Peyer's patch (tissue), 4 donors: ENCODE measurements around the gene DOCK11.

Experiments used
- POLR2A ChIP-seq, 2 donors: fragments of 450-650 bp; IDR thresholded peaks; one replicate each; pipeline ENCODE4 v1.5.1; 2017; ENCODE audit warnings: antibody characterized with exemption in 2 of 2, mild to moderate bottlenecking in 2 of 2, moderate library complexity in 2 of 2
- TF ChIP-seq, protein P1 (sequence below), 6 experiments: fragments of 450-650 bp in 4 of 6; fragments of 200-600 bp in 2 of 6; sonication (generic) in 1 of 6; IDR thresholded peaks; one replicate each; pipeline ENCODE4 v1.5.1; 2017 to 2019; ENCODE audit warnings: antibody characterized with exemption in 6 of 6, mild to moderate bottlenecking in 3 of 6, moderate library complexity in 1 of 6

DNA sequence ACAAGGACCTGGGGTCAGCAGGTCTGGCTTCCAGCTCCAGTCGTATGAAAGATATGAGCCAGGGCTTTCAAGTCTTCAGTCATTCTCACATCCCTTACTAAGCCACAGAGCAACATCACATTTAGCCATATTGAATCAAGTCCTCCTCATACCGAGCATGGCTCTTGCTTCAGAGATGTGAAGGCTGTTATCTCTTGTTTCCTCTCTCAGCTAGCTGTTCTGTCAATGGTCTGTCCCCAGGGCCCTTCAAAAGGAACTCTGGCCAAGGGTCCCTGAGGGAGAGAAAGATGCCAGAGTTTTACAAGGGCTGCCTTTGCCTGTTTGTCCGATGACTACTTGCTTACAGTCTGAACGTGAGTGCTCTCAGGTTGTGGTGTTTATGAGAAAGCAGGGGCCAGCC lies 30.5 kb downstream of the DOCK11 start:
- TF ChIP-seq, protein P1, sequence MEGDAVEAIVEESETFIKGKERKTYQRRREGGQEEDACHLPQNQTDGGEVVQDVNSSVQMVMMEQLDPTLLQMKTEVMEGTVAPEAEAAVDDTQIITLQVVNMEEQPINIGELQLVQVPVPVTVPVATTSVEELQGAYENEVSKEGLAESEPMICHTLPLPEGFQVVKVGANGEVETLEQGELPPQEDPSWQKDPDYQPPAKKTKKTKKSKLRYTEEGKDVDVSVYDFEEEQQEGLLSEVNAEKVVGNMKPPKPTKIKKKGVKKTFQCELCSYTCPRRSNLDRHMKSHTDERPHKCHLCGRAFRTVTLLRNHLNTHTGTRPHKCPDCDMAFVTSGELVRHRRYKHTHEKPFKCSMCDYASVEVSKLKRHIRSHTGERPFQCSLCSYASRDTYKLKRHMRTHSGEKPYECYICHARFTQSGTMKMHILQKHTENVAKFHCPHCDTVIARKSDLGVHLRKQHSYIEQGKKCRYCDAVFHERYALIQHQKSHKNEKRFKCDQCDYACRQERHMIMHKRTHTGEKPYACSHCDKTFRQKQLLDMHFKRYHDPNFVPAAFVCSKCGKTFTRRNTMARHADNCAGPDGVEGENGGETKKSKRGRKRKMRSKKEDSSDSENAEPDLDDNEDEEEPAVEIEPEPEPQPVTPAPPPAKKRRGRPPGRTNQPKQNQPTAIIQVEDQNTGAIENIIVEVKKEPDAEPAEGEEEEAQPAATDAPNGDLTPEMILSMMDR (IDR thresholded peaks at IDR 0.05): no peak
- TF ChIP-seq POLR2A (IDR thresholded peaks at IDR 0.05): no peak
